LNCaP clone FGC (cell line): ENCODE results near the gene SLC22A4.

Experiments used
- DNase-seq: peaks from one replicate; pipeline ENCODE4 v3.0.0-alpha.2; 2011; ENCODE audit warnings: low read depth
- H3K4me3 ChIP-seq: 2 replicates; pipeline ENCODE4 v1.5.1; 2011; ENCODE audit warnings: mild to moderate bottlenecking, low read depth, low read length, control low read depth
- CTCF ChIP-seq: IDR thresholded peaks from 2 replicates; pipeline ENCODE4 v1.5.1; 2012; ENCODE audit warnings: mild to moderate bottlenecking; ENCODE audit not compliant: control insufficient read depth, insufficient read depth; ENCODE audit errors: extremely low read depth

The SLC22A4 gene

GRCh38 chr5:132370971-132371602 is 76.9 kb downstream of the SLC22A4 start:
- no peak for TF ChIP-seq CTCF
- no peak for DNase-seq
- peak overlapping the region; percentile 65 for H3K4me3 ChIP-seq

- TF ChIP-seq CTCF = no peak
- no peak for DNase-seq
- no peak overlapping the region for H3K4me3 ChIP-seq
Observed at GRCh38 chr5:132371603-132371994, 77.4 kb downstream of the SLC22A4 start.

GRCh38 chr5:132372127-132372526 is 77.9 kb downstream of the SLC22A4 start:
- no peak for TF ChIP-seq CTCF
- H3K4me3 ChIP-seq = no peak overlapping the region
- DNase-seq = no peak

GRCh38 chr5:132372542-132372941 is 78.3 kb downstream of the SLC22A4 start:
- DNase-seq = no peak
- TF ChIP-seq CTCF = no peak
- no peak overlapping the region for H3K4me3 ChIP-seq

GRCh38 chr5:132375957-132376356 is 81.8 kb downstream of the SLC22A4 start:
- TF ChIP-seq CTCF = no peak
- no peak overlapping the region for H3K4me3 ChIP-seq
- no peak for DNase-seq

GRCh38 chr5:132376694-132377641 is 82.8 kb downstream of the SLC22A4 start:
- H3K4me3 ChIP-seq = no peak overlapping the region
- TF ChIP-seq CTCF = no peak

More at GRCh38 chr5:132376694-132377641, 82.8 kb downstream of the SLC22A4 start:
- DNase-seq = no peak
